Heart left ventricle (tissue), 16 donors: ENCODE measurements around the gene TMEM218. TPM values are rescaled to one million over a fixed set of nuclear protein-coding genes. Genes with fewer than 3 reads are reported as not detected.

ENCODE experiments used
- ATAC-seq, 4 donors: fragments of 200-7000 bp; cut with Tn5 transposase; one replicate each; pipeline ENCODE4 v1.9.1; 2020 to 2022; ENCODE audit warnings: moderate library complexity in 4 of 4, mild to moderate bottlenecking in 3 of 4, moderate number of reproducible peaks in 1 of 4
- DNase-seq, 5 donors: peaks; one replicate each; pipeline ENCODE4 v3.0.0-alpha.2; 2020
- H3K27ac ChIP-seq, 12 donors: fragments of 200-600 bp; sonication (generic) in 4 of 12; one replicate each; pipeline versions ENCODE4 v1.5.0 to v1.8.0; 2016 to 2022; ENCODE audit warnings: mild to moderate bottlenecking in 2 of 12
- H3K27me3 ChIP-seq, 9 donors: fragments of 200-600 bp; sonication (generic) in 2 of 9; one replicate each; pipeline versions ENCODE4 v1.5.1 to v1.8.0; 2016 to 2022; ENCODE audit warnings: mild to moderate bottlenecking in 3 of 9
- H3K36me3 ChIP-seq, 9 donors: fragments of 200-600 bp; sonication (generic) in 2 of 9; one replicate each; pipeline versions ENCODE4 v1.5.0 to v1.8.0; 2018 to 2022; ENCODE audit warnings: mild to moderate bottlenecking in 2 of 9
- H3K4me1 ChIP-seq, 12 donors: fragments of 200-600 bp; sonication (generic) in 4 of 12; one replicate each; pipeline versions ENCODE4 v1.5.0 to v1.8.0; 2016 to 2022; ENCODE audit warnings: mild to moderate bottlenecking in 3 of 12
- H3K4me3 ChIP-seq, 12 donors: fragments of 200-600 bp; sonication (generic) in 4 of 12; one replicate each; pipeline versions ENCODE4 v1.5.0 to v1.8.0; 2017 to 2022; ENCODE audit warnings: mild to moderate bottlenecking in 9 of 12, moderate library complexity in 4 of 12
- H3K9me3 ChIP-seq, 12 donors: fragments of 200-600 bp; sonication (generic) in 4 of 12; one replicate each; pipeline versions ENCODE4 v1.5.0 to v1.8.0; 2016 to 2022; ENCODE audit warnings: mild to moderate bottlenecking in 1 of 12
- CTCF ChIP-seq, 12 donors: fragments of 200-600 bp; sonication (generic) in 4 of 12; IDR thresholded peaks; one replicate each; pipeline versions ENCODE4 v1.5.0 to v1.8.0; 2018 to 2022; ENCODE audit warnings: antibody characterized with exemption in 12 of 12, mild to moderate bottlenecking in 5 of 12
- POLR2A ChIP-seq, 2 donors: fragments of 450-650 bp; IDR thresholded peaks; one replicate each; pipeline ENCODE4 v1.6.1; 2017; ENCODE audit warnings: antibody characterized with exemption in 2 of 2, mild to moderate bottlenecking in 2 of 2, moderate library complexity in 2 of 2
- WGBS, 4 donors: extraction: QIAGEN DNeasy Blood & Tissue Kit in 2 of 4; methylation state at CpG; one replicate each; pipeline versions ENCODE4 v1.1.5 to v1.1.7; 2013 to 2018; 5-methylcytosine and 5-hydroxymethylcytosine counted together
- intact Hi-C, 10 donors: fragments of 100-400 bp; cut with DNase I; formaldehyde crosslinking; loops; one replicate each; pipeline versions ENCODE4 v1.11.1 to v1.14.2; 2022
- polyA plus RNA-seq, 2 donors: library from polyadenylated mRNA; stranded (reverse); fragments of 200-250 nt; gene quantifications; one replicate each; pipeline ENCODE4 v1.2.3, GENCODE V29; 2013
- total RNA-seq, 9 donors: library from RNA; depleted of rRNA in 2 of 9; stranded (reverse); fragments of >200 nt in 2 of 9; fragmentation: NEBNext Ultra II Directional in 3 of 9; extraction: Animal tissue kit (Norgen Biotek cat#: 25700) in 3 of 9; gene quantifications; one replicate each; pipeline versions ENCODE4 v1.1.0 to v1.2.4, GENCODE V29; 2016 to 2023
- donor health status: ischemic (EF 13 %, LVEDD 7.1; RV severe dilation, severe dysfunction).
- donor health status: healthy with polysubstance abuse.
- donor health status: DM: no; HTN: yes; CAD: no.
- donor health status: DM: no; HTN: no; CAD: no.
- donor health status: ischemic (EF 25% LVEDD 6.9; RV normal size, moderate dysfunction).
- donor health status: ischemic (EF 25% LVEDD 5.7; RV mildly dilated, moderate dysfunction).
- donor health status: healthy.
- donor health status: DM: yes; HTN: yes; CAD: no.
- donor health status: ischemic (EF 35%, LVEDD 5.7; RV mildly dilated, moderate dysfunction).
- donor health status: nonischemic (EF 11% LVEDD 7.7; RV severe dilation, severe dysfunction).
- donor health status: DM: yes; HTN: yes; CAD: no.
- donor health status: PGD.
- donor health status: ischemic (EF 29% LVEDD 5.4; RV normal size, mild dysfunction).
- donor health status: nonischemic (EF 23%, LVEDD 6.1; RV moderate dilation, normal function).

Gene TMEM218
- total and polyA plus RNA-seq, 11 donors = 4.7 to 21.8 (median 6.8) TPM

GRCh38 chr11:125075900-125076317 lies 35.5 kb downstream of the TMEM218 start:
- WGBS, 4 donors = 74 to 81% (median 78%) methylated on average over 9 to 11 of the region's 11 CpGs
- Histone ChIP-seq H3K27me3 (peaks cover 0 to 9% (median 0%) of the 10 kb centered on the region in 9 donors), H3K4me3 (no peak overlapping the region), H3K36me3 (no peaks in the 10 kb centered on the region), H3K27ac (no peak overlapping the region), H3K9me3 (no peaks in the 10 kb centered on the region), H3K4me1 (peaks cover 0 to 26% (median 0%) of the 10 kb centered on the region in 12 donors)
- intact Hi-C loops = no loop called here
- DNase-seq (no peak), ATAC-seq (no peak)
- TF ChIP-seq POLR2A (IDR thresholded peaks at IDR 0.05) (no peak), CTCF (IDR thresholded peaks at IDR 0.05) (no peak)

GRCh38 chr11:125075242-125075625 lies 36.2 kb downstream of the TMEM218 start:
- intact Hi-C loops = no loop called here
- Histone ChIP-seq H3K27ac (no peak overlapping the region), H3K36me3 (no peaks in the 10 kb centered on the region), H3K4me1 (peaks cover 0 to 33% (median 0%) of the 10 kb centered on the region in 12 donors), H3K27me3 (peaks cover 0 to 9% (median 0%) of the 10 kb centered on the region in 9 donors), H3K4me3 (no peak overlapping the region), H3K9me3 (no peaks in the 10 kb centered on the region)
- WGBS, 4 donors = 75 to 85% (median 80%) methylated on average over 5 to 7 of the region's 7 CpGs
- TF ChIP-seq CTCF (IDR thresholded peaks at IDR 0.05) (no peak), POLR2A (IDR thresholded peaks at IDR 0.05) (no peak)
- no peak for ATAC-seq
- DNase-seq = no peak

- WGBS, 4 donors = 63 to 78% (median 67%) methylated on average over 11 of the region's 11 CpGs
- no peak for DNase-seq
- no peak for TF ChIP-seq POLR2A (IDR thresholded peaks at IDR 0.05)
- no peak for TF ChIP-seq CTCF (IDR thresholded peaks at IDR 0.05)
- ATAC-seq = no peak
- no peaks in the 10 kb centered on the region for H3K9me3 ChIP-seq
- intact Hi-C loops = no loop called here
- no peak overlapping the region for H3K4me3 ChIP-seq
- H3K27me3 ChIP-seq = peaks cover 0 to 9% (median 0%) of the 10 kb centered on the region in 9 donors
- H3K4me1 ChIP-seq = peaks cover 0 to 38% (median 0%) of the 10 kb centered on the region in 12 donors
- H3K27ac ChIP-seq = no peak overlapping the region
- H3K36me3 ChIP-seq = no peaks in the 10 kb centered on the region
These were observed 36.8 kb downstream of the TMEM218 start for GRCh38 chr11:125074511-125075241.

- intact Hi-C loops = no loop called here
- DNase-seq = no peak
- WGBS, 4 donors = 76 to 80% (median 77%) methylated on average over 18 to 19 of the region's 19 CpGs
- Histone ChIP-seq H3K27me3 (peaks cover 0 to 15% (median 0%) of the 10 kb centered on the region in 9 donors), H3K4me3 (no peak overlapping the region), H3K36me3 (no peaks in the 10 kb centered on the region), H3K4me1 (peaks cover 0 to 47% (median 0%) of the 10 kb centered on the region in 12 donors), H3K9me3 (no peaks in the 10 kb centered on the region), H3K27ac (no peak overlapping the region)
- no peak for ATAC-seq
- TF ChIP-seq POLR2A (IDR thresholded peaks at IDR 0.05) (no peak), CTCF (IDR thresholded peaks at IDR 0.05) (no peak)
These were observed 37.6 kb downstream of the TMEM218 start for GRCh38 chr11:125073616-125074483.
